SK-N-SH (cell line): ENCODE results near the gene RNF130.
A peak's percentile ranks its signal among the peaks of the same experiment; 100 is the strongest.

Source experiments
- CTCF ChIP-seq: fragments of 200-600 bp; sonication (generic); IDR thresholded peaks from 2 replicates; pipeline ENCODE4 v1.6.1; 2017; ENCODE audit warnings: antibody characterized with exemption, mild to moderate bottlenecking, moderate library complexity
- EP300 ChIP-seq, 2 experiments: IDR thresholded peaks; 2 replicates each; pipeline versions ENCODE4 v1.4.0 to v1.6.1; 2012; ENCODE audit warnings: borderline replicate concordance in 1 of 2, low read depth in 1 of 2, low read length in 1 of 2
- EZH2phosphoT487 ChIP-seq: fragments of 200-600 bp; sonication (generic); IDR thresholded peaks from 2 replicates; pipeline ENCODE4 v1.6.1; 2017; ENCODE audit warnings: low read depth, mixed run types, mild to moderate bottlenecking, antibody characterized with exemption, moderate library complexity, borderline replicate concordance
- FOXJ3 ChIP-seq: sonication (generic); formaldehyde crosslinking; IDR thresholded peaks from 2 replicates; pipeline ENCODE4 v1.5.1; 2020; ENCODE audit warnings: mild to moderate bottlenecking, missing genetic modification reagents
- MXI1 ChIP-seq: IDR thresholded peaks from 2 replicates; pipeline ENCODE4 v1.6.1; 2012; ENCODE audit warnings: mild to moderate bottlenecking, low read depth, low read length, improper control_type of control experiment
- NFIC ChIP-seq: IDR thresholded peaks from 2 replicates; pipeline ENCODE4 v1.4.0; 2012; ENCODE audit warnings: borderline replicate concordance
- NRF1 ChIP-seq: IDR thresholded peaks from 2 replicates; pipeline ENCODE4 v1.6.1; 2012; ENCODE audit warnings: low read depth, mild to moderate bottlenecking, low read length
- POLR2AphosphoS5 ChIP-seq: IDR thresholded peaks from 2 replicates; pipeline ENCODE4 v1.6.1; 2012; ENCODE audit warnings: low read depth, low read length
- RAD21 ChIP-seq: IDR thresholded peaks from 2 replicates; pipeline ENCODE4 v1.6.1; 2012; ENCODE audit warnings: mild to moderate bottlenecking, low read length
- RFX5 ChIP-seq: IDR thresholded peaks from 2 replicates; pipeline ENCODE4 v1.6.1; 2012; ENCODE audit warnings: mild to moderate bottlenecking, improper control_type of control experiment, low read length
- SIN3A ChIP-seq: IDR thresholded peaks from 2 replicates; pipeline ENCODE4 v1.6.1; 2012; ENCODE audit warnings: low read depth, mild to moderate bottlenecking, low read length, moderate library complexity, borderline replicate concordance
- TAF1 ChIP-seq: IDR thresholded peaks from 2 replicates; pipeline ENCODE4 v1.6.1; 2012; ENCODE audit warnings: low read depth, mild to moderate bottlenecking, low read length, moderate library complexity, borderline replicate concordance
- TEAD4 ChIP-seq: IDR thresholded peaks from 2 replicates; pipeline ENCODE4 v1.4.0; 2012; ENCODE audit warnings: mild to moderate bottlenecking, borderline replicate concordance; ENCODE audit not compliant: insufficient read depth
- TF ChIP-seq, protein P1 (sequence below): fragments of 150-350 bp; IDR thresholded peaks from 2 replicates; pipeline ENCODE4 v1.6.1; 2017; ENCODE audit warnings: antibody characterized with exemption, low read length, low read depth, borderline replicate concordance

- 0 out of 2 replicates have a peak, but pooled peaks have one; percentile 49 for TF ChIP-seq SIN3A
- no peak for TF ChIP-seq RFX5
- no peak for TF ChIP-seq EZH2phosphoT487
- TF ChIP-seq, protein P1, sequence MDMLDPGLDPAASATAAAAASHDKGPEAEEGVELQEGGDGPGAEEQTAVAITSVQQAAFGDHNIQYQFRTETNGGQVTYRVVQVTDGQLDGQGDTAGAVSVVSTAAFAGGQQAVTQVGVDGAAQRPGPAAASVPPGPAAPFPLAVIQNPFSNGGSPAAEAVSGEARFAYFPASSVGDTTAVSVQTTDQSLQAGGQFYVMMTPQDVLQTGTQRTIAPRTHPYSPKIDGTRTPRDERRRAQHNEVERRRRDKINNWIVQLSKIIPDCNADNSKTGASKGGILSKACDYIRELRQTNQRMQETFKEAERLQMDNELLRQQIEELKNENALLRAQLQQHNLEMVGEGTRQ: no peak
- TF ChIP-seq MXI1: no peak
- TF ChIP-seq CTCF: peak; percentile 90
- TF ChIP-seq FOXJ3 (CRISPR knock-in tag): no peak
- TF ChIP-seq NRF1: no peak
- TF ChIP-seq TAF1: 0 out of 2 replicates have a peak, but pooled peaks have one; percentile 33
- TF ChIP-seq TEAD4: no peak
- no peak for TF ChIP-seq NFIC
- TF ChIP-seq EP300 (IDR thresholded peaks at IDR 0.05; ENCODE audit: borderline replicate concordance in 1 of 2, low read depth in 1 of 2, low read length in 1 of 2): no peak; a peak in 1 of 4 replicates
- TF ChIP-seq RAD21: peak; percentile 65
- TF ChIP-seq POLR2AphosphoS5: peak; percentile 36; the same call in 1 of the 2 replicates
Observed at GRCh38 chr5:180090098-180090768, 18.7 kb upstream of the RNF130 start.
